HT1080 (cell line): ENCODE results near the gene IFNA8. TPM values are rescaled to one million over a fixed set of nuclear protein-coding genes. Genes with fewer than 3 reads are reported as not detected.
"Not testable (repeated sequence)": the region's sequence is repeated elsewhere in the genome, so short reads cannot be mapped to it uniquely, and the experiment has no call there.

ENCODE experiments used
- DNase-seq: peaks from one replicate; pipeline ENCODE4 v3.0.0-alpha.2; 2015; ENCODE audit warnings: low read depth
- total RNA-seq: library from RNA; depleted of rRNA; stranded (reverse); fragments of >200 nt; shearing (Covaris generic); gene quantifications from 2 replicates; pipeline ENCODE4 v1.2.3, GENCODE V29; 2014; rRNA removed

Gene IFNA8
- total RNA-seq, 1 experiment from 2014 or later = not detected

DNA sequence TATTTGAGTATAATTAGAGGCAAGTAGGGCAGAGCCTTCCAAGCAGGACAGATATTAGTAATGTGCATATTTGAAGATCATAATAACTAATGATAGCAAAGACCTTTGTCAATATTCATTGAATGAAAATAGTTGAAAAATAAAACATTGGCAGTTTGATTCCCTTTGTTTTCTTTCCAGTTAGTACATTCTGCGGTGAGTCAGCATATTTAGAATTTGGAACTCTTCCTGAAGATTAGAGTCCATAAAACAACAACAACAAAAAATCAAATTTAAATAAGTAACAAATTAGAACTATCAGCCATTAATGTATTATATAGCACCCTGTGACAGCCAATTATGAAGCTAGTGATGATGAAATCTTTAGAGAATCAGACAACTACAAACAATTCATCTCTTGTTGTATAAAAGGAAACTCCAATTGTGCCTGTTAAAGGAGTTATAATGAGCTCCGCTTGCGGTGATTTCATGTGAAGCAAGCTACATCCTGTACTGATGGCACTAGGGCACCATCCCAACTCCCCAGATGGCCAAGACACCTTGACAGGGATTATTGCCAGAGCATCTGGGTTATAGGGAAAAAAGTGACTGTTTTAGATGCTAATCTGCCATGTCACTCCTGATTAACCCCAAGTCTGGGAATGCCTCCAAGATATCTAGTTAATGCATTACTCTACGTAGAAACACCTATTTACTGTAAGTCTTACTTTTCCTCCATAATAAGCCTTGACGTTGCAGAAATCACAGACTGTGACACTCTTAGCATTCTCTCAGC, 6.8 kb downstream of the IFNA8 start:
- DNase-seq = no peak

GRCh38 chr9:21428235-21428634, 19.3 kb downstream of the IFNA8 start:
- no peak for DNase-seq

- DNase-seq = no peak
Measured at GRCh38 chr9:21429191-21429590, 20.3 kb downstream of the IFNA8 start.

DNA sequence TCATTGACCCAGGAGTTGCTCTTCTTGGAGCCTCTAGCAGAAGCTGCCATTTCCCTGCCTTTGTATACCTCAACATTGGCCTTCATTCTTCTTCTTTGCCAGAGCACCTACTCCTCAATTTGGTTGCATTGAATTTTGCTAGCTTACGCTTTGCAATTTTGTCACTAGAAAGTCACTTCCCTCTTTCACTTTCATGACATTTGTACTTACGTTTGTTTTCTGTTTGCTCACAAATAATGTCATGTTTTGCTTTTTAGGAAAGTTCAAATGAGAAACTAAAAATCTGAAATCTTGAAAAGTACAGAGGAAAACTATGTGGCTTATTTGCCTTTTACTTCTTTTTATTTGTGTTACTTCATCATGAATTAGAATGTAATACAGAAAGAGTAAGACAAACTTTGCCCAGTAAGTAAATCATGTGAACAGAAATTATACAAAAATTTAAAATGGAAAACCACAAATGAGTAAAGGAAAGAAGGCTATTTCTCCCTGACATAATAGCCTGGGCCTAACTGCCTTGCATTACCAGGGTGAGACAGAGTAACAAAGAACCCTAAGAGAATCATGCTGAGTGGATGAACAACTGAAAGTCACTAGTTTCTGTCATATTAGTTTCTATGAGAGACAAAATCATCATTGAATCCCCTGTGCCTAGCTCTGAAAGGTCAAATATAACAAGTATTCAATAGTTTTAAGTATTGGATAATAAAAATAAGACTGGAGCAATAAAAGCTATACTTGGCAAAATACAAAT, 23.9 kb downstream of the IFNA8 start:
- no peak for DNase-seq

DNA sequence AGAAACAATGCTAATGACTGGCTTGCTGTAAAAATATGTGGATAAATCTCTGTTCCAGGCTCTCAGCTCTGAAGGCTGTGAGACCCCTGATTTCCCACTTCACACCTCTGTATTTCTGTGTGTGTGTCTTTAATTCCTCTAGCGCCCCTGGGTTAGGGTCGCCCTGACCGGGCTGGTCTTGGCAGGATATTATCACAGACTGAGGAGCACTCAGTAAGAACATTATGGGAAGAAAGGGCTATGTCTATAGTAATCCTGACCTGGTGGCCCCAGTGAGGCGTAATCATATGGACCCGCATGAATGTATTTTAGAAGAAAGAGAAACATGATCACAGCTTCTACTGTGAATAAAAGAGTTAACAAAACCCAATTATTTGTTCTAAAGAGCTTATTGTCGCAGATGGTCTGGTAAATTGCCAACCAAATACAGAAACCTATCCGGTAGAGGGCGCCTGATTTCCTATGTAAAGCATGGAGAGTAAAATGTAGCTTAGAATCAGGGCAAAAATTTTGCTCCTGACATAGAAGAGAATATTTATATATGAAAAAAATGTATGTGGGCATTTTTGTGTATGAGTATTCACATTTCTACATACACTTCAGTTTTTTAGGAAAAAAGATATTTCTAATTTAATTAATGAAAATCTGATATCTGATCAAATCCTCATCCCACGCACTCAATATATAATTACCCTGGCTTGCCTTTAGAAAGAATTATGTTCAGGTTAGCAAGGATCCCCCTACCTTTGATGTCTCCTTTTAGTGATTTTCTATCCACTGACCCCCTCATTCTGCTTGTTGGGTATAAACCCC, 25.5 kb downstream of the IFNA8 start:
- DNase-seq = peak; percentile 40

- not testable (repeated sequence) for DNase-seq
Measured at GRCh38 chr9:21435015-21435383, 26.1 kb downstream of the IFNA8 start.

DNA sequence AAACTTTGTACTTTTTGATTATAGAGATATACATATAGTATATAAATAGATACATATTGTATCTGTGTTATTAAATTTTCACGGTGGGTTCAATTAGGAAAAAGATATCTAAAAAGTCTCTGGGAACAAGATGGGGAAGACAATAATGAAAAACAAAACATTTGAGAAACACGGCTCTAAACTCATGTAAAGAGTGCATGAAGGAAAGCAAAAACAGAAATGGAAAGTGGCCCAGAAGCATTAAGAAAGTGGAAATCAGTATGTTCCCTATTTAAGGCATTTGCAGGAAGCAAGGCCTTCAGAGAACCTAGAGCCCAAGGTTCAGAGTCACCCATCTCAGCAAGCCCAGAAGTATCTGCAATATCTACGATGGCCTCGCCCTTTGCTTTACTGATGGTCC, 31.2 kb downstream of the IFNA8 start, which contains the start of gene IFNA1:
IFNA1 (plus strand) TSS at position 301 of the 400 bp plus-strand sequence; CDS start at position 370, 69 bp downstream.
- no peak for DNase-seq

DNA sequence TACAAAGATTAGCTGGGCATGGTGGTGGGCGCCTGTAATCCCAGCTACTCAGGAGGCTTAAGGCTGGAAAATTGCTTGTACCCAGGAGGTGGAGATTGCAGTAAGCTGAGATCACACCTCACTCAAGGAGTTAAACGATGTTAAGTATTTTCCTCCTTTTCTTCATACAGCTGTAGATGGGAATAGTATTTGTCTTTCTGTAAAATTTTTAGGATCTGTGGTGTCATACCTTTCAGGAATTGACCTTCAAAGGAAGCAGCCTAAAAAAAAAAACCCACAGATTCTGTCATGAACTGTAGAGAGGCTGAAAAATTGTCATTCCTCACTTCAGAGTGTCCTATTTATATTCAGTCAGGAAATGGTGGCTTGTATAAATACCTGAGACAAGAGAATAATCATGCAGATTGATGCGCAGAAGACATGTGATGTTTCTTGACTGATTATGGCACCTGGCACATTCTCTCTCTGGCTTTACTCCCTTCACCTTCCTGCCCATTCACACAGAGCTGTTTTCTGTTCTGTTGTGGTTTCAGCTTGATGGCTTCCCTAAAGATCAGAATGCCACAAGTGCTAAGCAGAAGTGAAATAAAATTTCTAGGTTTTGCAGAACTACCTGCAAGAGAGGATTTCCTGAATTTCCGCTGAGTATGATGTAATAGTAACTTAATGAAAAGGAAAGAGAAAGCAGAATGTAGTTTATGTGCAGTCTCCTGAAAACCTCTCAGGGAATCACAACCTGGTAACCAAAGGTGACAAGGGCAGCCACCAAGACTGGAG, 35.1 kb downstream of the IFNA8 start:
- DNase-seq = no peak

DNA sequence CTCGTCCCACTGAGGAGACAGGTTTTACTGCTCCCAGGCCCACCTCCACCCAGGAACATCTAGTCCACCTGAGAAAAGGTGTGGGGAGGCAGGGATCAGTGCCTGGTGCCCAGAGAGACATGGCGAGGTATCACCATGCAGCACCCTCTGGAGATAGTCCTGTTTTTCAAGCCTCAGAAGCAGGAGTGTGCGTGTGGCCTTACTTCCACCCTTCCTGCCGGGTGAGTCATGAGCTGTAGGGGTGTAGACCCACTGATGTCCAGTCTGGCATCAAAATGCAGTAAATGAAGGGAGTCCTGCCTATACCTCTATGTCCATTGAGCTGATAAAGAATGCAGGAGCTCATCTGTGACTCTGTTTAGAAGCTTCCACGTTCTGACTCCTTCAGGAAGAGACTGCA, 40.4 kb downstream of the IFNA8 start:
- peak; percentile 48 for DNase-seq

DNA sequence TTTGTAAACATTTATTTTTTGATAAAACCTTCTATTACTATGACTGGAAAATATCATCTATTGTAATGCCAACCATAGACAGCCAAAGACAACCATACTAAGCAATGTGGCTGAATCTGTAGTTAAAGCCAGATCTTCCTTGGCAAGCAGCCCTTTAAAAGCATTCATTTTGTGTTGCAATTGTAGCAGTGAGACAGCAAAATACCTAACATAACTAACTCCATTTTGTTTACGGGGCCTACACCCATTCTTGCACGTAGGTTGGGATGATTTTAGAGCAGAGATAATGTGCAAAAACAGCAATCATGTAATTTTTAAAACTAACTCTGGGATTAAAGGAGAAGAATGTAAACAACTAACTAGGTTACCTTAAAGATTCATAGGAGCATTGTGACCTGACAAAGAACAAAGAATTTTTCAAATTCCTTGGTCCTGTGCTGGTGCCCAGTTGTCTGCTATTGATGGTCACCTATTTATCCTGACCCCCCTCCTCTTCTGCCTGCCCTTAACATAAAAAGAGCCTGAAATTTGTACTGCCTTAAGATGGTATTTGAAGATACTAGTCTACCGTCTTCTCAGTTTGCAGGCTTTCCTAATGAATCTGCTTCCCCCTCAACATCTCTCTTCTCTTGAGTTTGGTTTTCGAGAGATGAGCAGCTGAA, 41.9 kb downstream of the IFNA8 start:
- no peak for DNase-seq

GRCh38 chr9:21452681-21453080, 43.8 kb downstream of the IFNA8 start:
- DNase-seq = no peak

GRCh38 chr9:21454149-21454548, 45.2 kb downstream of the IFNA8 start:
- DNase-seq = peak; percentile 72

DNA sequence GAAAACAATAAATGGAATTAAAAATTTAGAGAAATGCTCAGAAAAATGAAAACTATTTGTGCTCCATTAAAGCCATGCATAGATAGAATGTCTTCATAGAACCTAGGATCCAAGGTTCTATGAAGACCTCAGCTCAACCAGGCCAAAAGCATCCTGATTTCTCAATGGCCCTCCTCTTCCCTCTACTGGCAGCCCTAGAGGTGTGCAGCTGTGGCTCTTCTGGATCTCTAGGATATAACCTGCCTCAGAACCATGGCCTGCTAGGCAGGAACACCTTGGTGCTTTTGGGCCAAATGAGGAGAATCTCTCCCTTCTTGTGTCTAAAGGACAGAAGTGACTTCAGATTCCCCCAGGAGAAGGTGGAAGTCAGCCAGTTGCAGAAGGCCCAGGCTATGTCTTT, 46.4 kb downstream of the IFNA8 start:
- DNase-seq = peak; percentile 31

Other genes with a start within 250 kb of the IFNA8 start
- not detected in 2 replicates for gene IFNA21, start 242.5 kb upstream of the IFNA8 start, total RNA-seq
- not detected in 2 replicates for gene IFNA4, start 221.5 kb upstream of the IFNA8 start, total RNA-seq
- not detected in 2 replicates for gene IFNA7, start 206.9 kb upstream of the IFNA8 start, total RNA-seq
- not detected in 2 replicates for gene IFNA10, start 202.0 kb upstream of the IFNA8 start, total RNA-seq
- not detected in 2 replicates for gene IFNA16, start 191.8 kb upstream of the IFNA8 start, total RNA-seq
- gene IFNA17, start 180.9 kb upstream of the IFNA8 start, total RNA-seq = not detected in 2 replicates
- not detected in 2 replicates for gene IFNA14, start 169.1 kb upstream of the IFNA8 start, total RNA-seq
- gene IFNA5, start 103.8 kb upstream of the IFNA8 start, total RNA-seq = not detected in 2 replicates
- 21.6 and 25.0 TPM in 2 replicates for gene KLHL9, start 73.7 kb upstream of the IFNA8 start, total RNA-seq
- not detected in 2 replicates for gene IFNA6, start 58.2 kb upstream of the IFNA8 start, total RNA-seq
- gene IFNA13, start 41.1 kb upstream of the IFNA8 start, total RNA-seq = not detected in 2 replicates
- not detected in 2 replicates for gene IFNA2, start 23.7 kb upstream of the IFNA8 start, total RNA-seq
- not detected in 2 replicates for gene IFNA1, start 31.3 kb downstream of the IFNA8 start, total RNA-seq
- gene IFNE, start 73.2 kb downstream of the IFNA8 start, total RNA-seq = 0.43 and 0.94 TPM in 2 replicates